Ovary (tissue), 3 donors: Measurements from ENCODE around the gene NT5C2.

ENCODE experiments used
- CTCF ChIP-seq, 3 donors: fragments of 450-650 bp in 2 of 3; fragments of 200-600 bp in 1 of 3; IDR thresholded peaks; one replicate each; pipeline versions ENCODE4 v1.5.1 to v1.8.0; 2016 to 2022; ENCODE audit warnings: antibody characterized with exemption in 3 of 3, mild to moderate bottlenecking in 1 of 3
- EP300 ChIP-seq: sonication (generic); formaldehyde crosslinking; IDR thresholded peaks from one replicate; pipeline ENCODE4 v1.6.1; 2017; ENCODE audit warnings: antibody characterized with exemption
- POLR2A ChIP-seq: fragments of 450-650 bp; IDR thresholded peaks from one replicate; pipeline ENCODE4 v1.6.1; 2017; ENCODE audit warnings: antibody characterized with exemption, mild to moderate bottlenecking, moderate library complexity
- donor health status: DM: no; HTN: no; CAD: no.

- no peak for TF ChIP-seq POLR2A
- no peak for TF ChIP-seq CTCF (IDR thresholded peaks at IDR 0.05)
- no peak for TF ChIP-seq EP300
These were observed 150.2 kb downstream of the NT5C2 start for GRCh38 chr10:103042908-103043307.
